CD1c-positive myeloid dendritic cell (primary cell): Measurements from ENCODE around the gene ZNF275.
"Not testable (repeated sequence)": the region's sequence is repeated elsewhere in the genome, so short reads cannot be mapped to it uniquely, and the experiment has no call there.

Experiments used
- DNase-seq: peaks from one replicate; pipeline ENCODE4 v3.0.0-alpha.2; 2016; ENCODE audit errors: extremely low spot score

ZNF275 gene

GRCh38 chrX:153333821-153334653 lies at the start of gene ZNF275:
TSS of gene ZNF275 (plus strand) at chrX:153334153. CDS start at chrX:153336680, 2,527 bp downstream.
- peak; percentile 87 for DNase-seq

GRCh38 chrX:153285678-153286077 lies 48.3 kb upstream of the ZNF275 start:
- DNase-seq: not testable (repeated sequence)

GRCh38 chrX:153288807-153289206 lies 45.1 kb upstream of the ZNF275 start:
- DNase-seq: not testable (repeated sequence)

- not testable (repeated sequence) for DNase-seq
Measured at GRCh38 chrX:153293485-153294071, 40.4 kb upstream of the ZNF275 start.

- DNase-seq: no peak
Measured at GRCh38 chrX:153297376-153297775, 36.6 kb upstream of the ZNF275 start.

- DNase-seq: no peak
Measured at GRCh38 chrX:153299855-153300254, 34.1 kb upstream of the ZNF275 start.

- no peak for DNase-seq
Measured at GRCh38 chrX:153301746-153302145, 32.2 kb upstream of the ZNF275 start.

- DNase-seq: no peak
Measured at GRCh38 chrX:153302796-153303195, 31.2 kb upstream of the ZNF275 start.

- DNase-seq: no peak
Measured at GRCh38 chrX:153303276-153304262, 30.4 kb upstream of the ZNF275 start.

GRCh38 chrX:153304988-153305736 lies 28.8 kb upstream of the ZNF275 start:
- no peak for DNase-seq

GRCh38 chrX:153305972-153306371 lies 28.0 kb upstream of the ZNF275 start:
- DNase-seq: no peak

- no peak for DNase-seq
Measured at GRCh38 chrX:153306527-153307115, 27.3 kb upstream of the ZNF275 start.

- DNase-seq: no peak
Measured at GRCh38 chrX:153307276-153308178, 26.4 kb upstream of the ZNF275 start.

- no peak for DNase-seq
Measured at GRCh38 chrX:153310901-153311300, 23.1 kb upstream of the ZNF275 start.

GRCh38 chrX:153312041-153312440 lies 21.9 kb upstream of the ZNF275 start:
- DNase-seq: no peak

- no peak for DNase-seq
Measured at GRCh38 chrX:153312842-153313241, 21.1 kb upstream of the ZNF275 start.

GRCh38 chrX:153317306-153317705 lies 16.6 kb upstream of the ZNF275 start:
- DNase-seq: no peak

GRCh38 chrX:153317996-153318722 lies 15.8 kb upstream of the ZNF275 start:
- no peak for DNase-seq

GRCh38 chrX:153318811-153319210 lies 15.1 kb upstream of the ZNF275 start:
- DNase-seq: no peak
